Gastrocnemius medialis (tissue), 4 donors: Measurements from ENCODE around the gene EFNA5. TPM values are rescaled to one million over a fixed set of nuclear protein-coding genes. Genes with fewer than 3 reads are reported as not detected.
A peak's percentile ranks its signal among the peaks of the same experiment; 100 is the strongest.

ENCODE experiments used
- ATAC-seq, 2 donors: fragments of 150-250 bp; one replicate each; pipeline ENCODE4 v1.9.1; 2016
- DNase-seq, 2 donors: peaks; one replicate each; pipeline ENCODE4 v3.0.0-alpha.2; 2019
- H3K27ac ChIP-seq, 4 donors: fragments of 200-600 bp; sonication (generic); 1 replicate in 1 of 4; 2 replicates in 3 of 4; pipeline ENCODE4 v1.5.1; 2016 to 2018; ENCODE audit warnings: mild to moderate bottlenecking in 2 of 4, moderate library complexity in 1 of 4
- H3K27me3 ChIP-seq, 3 donors: fragments of 200-600 bp; sonication (generic) in 2 of 3; 1 replicate in 1 of 3; 2 replicates in 2 of 3; pipeline versions ENCODE4 v1.5.1 to v1.6.0; 2016 to 2019; ENCODE audit warnings: mild to moderate bottlenecking in 1 of 3, moderate library complexity in 1 of 3
- H3K36me3 ChIP-seq, 2 donors: fragments of 200-600 bp; sonication (generic) in 1 of 2; one replicate each; pipeline ENCODE4 v1.5.1; 2017 to 2018
- H3K4me1 ChIP-seq, 2 donors: fragments of 200-600 bp; sonication (generic) in 1 of 2; one replicate each; pipeline ENCODE4 v1.5.1; 2016 to 2017; ENCODE audit warnings: mild to moderate bottlenecking in 2 of 2
- H3K4me3 ChIP-seq, 4 donors: fragments of 200-600 bp; sonication (generic) in 3 of 4; 1 replicate in 1 of 4; 2 replicates in 3 of 4; pipeline ENCODE4 v1.5.1; 2016 to 2019; ENCODE audit warnings: mild to moderate bottlenecking in 2 of 4
- H3K9me3 ChIP-seq, 3 donors: fragments of 200-600 bp; sonication (generic) in 2 of 3; 1 replicate in 1 of 3; 2 replicates in 2 of 3; pipeline ENCODE4 v1.5.1; 2016 to 2019
- POLR2A ChIP-seq, 2 donors: fragments of 450-650 bp; IDR thresholded peaks; one replicate each; pipeline ENCODE4 v1.6.1; 2017; ENCODE audit warnings: antibody characterized with exemption in 2 of 2, mild to moderate bottlenecking in 2 of 2, moderate library complexity in 2 of 2
- in situ Hi-C, 4 donors: fragments of 200-750 bp; cut with MboI; loops; one replicate each; pipeline versions ENCODE4 v1.15.0 to v1.8.0; 2017; ENCODE audit warnings: low sequenced_read_pairs in 4 of 4
- intact Hi-C: fragments of 100-400 bp; cut with DNase I; formaldehyde crosslinking; loops from one replicate; pipeline ENCODE4 v1.15.1; 2023; ENCODE audit warnings: low total_unique reads
- total RNA-seq, 4 donors: library from RNA; depleted of rRNA; stranded (reverse); fragments of >200 nt; gene quantifications; one replicate each; pipeline versions ENCODE4 v1.1.0 to v1.2.3, GENCODE V29; 2016
- TF ChIP-seq, protein P1 (sequence below), 5 experiments: fragments of 450-650 bp in 3 of 5; fragments of 200-600 bp in 2 of 5; sonication (generic) in 2 of 5; IDR thresholded peaks in 4 of 5; conservative IDR thresholded peaks in 1 of 5; 1 replicate in 4 of 5; 2 replicates in 1 of 5; pipeline ENCODE4 v1.5.1; 2016 to 2019; ENCODE audit warnings: antibody characterized with exemption in 5 of 5, mild to moderate bottlenecking in 3 of 5, moderate library complexity in 3 of 5

Gene EFNA5
- total RNA-seq, 4 donors from 2014 or later: 0.15 to 0.62 (median 0.20) TPM; not detected in 1

DNA sequence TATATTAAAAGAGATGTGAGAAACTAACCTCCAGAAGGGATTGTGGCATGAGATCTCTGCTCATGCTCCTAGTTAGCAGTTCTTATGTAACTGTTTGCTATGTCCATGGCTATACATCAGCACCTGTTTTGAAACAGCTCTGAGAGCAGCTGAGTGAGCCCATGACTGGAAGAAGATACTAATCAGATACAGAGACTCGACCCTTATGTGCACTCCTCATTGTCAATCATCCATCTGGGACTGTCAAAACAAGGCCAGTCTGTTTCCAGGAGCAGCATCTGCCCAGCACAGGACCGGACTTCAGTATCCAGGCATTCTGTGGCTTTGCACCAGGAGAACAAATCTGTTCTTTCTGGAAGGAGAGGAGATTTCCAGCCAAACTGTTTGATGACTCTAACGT is 77.7 kb downstream of the EFNA5 start:
- in situ Hi-C loops: no loop called here

DNA sequence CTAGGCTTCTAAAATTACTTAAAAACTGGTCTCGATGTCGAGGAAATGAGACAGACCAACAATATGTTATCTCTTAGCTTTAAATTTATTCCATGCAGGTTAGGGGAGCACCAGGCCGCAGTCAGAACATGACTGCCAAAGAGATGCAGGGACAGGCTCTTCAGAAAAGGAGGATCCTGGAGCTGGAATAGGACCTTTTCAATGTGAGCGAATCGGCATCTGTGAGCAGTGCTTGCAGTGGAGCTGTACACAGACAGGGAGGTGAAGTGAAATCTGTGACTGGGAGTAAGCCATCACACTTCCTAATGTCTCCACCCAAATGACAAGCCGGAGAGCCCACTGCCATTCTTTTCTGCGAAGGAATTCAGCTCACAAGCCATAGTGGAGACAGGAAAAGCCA is 78.2 kb downstream of the EFNA5 start:
- Histone ChIP-seq H3K4me3 (no peak overlapping the region), H3K36me3 (no peaks in the 10 kb centered on the region), H3K4me1 (peaks cover 0 to 8% of the 10 kb centered on the region in 2 donors), H3K9me3 (no peaks in the 10 kb centered on the region), H3K27me3 (no peaks in the 10 kb centered on the region), H3K27ac (peak overlapping the region in 2 of 4 donors; percentile 7 to 14)
- in situ Hi-C loops: no loop called here
- TF ChIP-seq, protein P1, sequence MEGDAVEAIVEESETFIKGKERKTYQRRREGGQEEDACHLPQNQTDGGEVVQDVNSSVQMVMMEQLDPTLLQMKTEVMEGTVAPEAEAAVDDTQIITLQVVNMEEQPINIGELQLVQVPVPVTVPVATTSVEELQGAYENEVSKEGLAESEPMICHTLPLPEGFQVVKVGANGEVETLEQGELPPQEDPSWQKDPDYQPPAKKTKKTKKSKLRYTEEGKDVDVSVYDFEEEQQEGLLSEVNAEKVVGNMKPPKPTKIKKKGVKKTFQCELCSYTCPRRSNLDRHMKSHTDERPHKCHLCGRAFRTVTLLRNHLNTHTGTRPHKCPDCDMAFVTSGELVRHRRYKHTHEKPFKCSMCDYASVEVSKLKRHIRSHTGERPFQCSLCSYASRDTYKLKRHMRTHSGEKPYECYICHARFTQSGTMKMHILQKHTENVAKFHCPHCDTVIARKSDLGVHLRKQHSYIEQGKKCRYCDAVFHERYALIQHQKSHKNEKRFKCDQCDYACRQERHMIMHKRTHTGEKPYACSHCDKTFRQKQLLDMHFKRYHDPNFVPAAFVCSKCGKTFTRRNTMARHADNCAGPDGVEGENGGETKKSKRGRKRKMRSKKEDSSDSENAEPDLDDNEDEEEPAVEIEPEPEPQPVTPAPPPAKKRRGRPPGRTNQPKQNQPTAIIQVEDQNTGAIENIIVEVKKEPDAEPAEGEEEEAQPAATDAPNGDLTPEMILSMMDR (IDR thresholded peaks at IDR 0.05 in 4 of 5, conservative IDR thresholded peaks at IDR 0.05 in 1 of 5): no peak
- no peak for TF ChIP-seq POLR2A (IDR thresholded peaks at IDR 0.05)
- no peak for DNase-seq
- no peak for ATAC-seq
- intact Hi-C loops: no loop called here

More for the DNA sequence above, 77.7 kb downstream of the EFNA5 start:
- peaks cover 0 to 8% of the 10 kb centered on the region in 2 donors for H3K4me1 ChIP-seq
- no peaks in the 10 kb centered on the region for H3K9me3 ChIP-seq
- no peak for TF ChIP-seq POLR2A (IDR thresholded peaks at IDR 0.05)
- TF ChIP-seq, protein P1 (IDR thresholded peaks at IDR 0.05 in 4 of 5, conservative IDR thresholded peaks at IDR 0.05 in 1 of 5): no peak
- no peaks in the 10 kb centered on the region for H3K36me3 ChIP-seq
- no peak overlapping the region for H3K4me3 ChIP-seq
- no peaks in the 10 kb centered on the region for H3K27me3 ChIP-seq
- DNase-seq (no peak), ATAC-seq (peak; percentile 17 to 34)
- H3K27ac ChIP-seq: peak overlapping the region in 1 of 4 donors; percentile 19
- intact Hi-C loops: no loop called here

DNA sequence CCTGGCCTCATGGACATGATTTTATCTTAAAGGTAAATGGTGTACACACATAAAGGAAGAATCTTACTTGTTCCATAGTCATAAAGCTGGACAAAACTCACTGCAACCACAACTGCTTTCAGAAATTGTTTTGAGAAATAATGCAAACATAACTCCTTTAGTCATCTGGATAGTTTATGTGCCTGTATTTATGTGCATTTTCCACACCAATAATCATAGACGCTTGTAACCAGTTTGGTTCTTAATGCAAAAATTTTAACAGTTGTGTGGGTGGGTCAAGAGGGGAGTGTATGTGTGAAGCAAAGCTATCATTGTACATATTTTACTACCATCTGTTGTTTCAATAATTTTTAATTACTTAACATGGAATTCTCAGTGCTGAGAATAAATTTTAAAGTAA is 80.1 kb downstream of the EFNA5 start:
- in situ Hi-C loops: no loop called here
- no peak for DNase-seq
- ATAC-seq: no peak
- H3K36me3 ChIP-seq: no peaks in the 10 kb centered on the region
- H3K27ac ChIP-seq: no peak overlapping the region
- TF ChIP-seq, protein P1 (IDR thresholded peaks at IDR 0.05 in 4 of 5, conservative IDR thresholded peaks at IDR 0.05 in 1 of 5): no peak
- no peak for TF ChIP-seq POLR2A (IDR thresholded peaks at IDR 0.05)
- H3K4me3 ChIP-seq: no peak overlapping the region
- intact Hi-C loops: no loop called here
- no peaks in the 10 kb centered on the region for H3K9me3 ChIP-seq
- H3K27me3 ChIP-seq: no peaks in the 10 kb centered on the region
- H3K4me1 ChIP-seq: peaks cover 0 to 8% of the 10 kb centered on the region in 2 donors

- no peak for ATAC-seq
- no peak overlapping the region for H3K4me3 ChIP-seq
- no peak for TF ChIP-seq POLR2A (IDR thresholded peaks at IDR 0.05)
- TF ChIP-seq, protein P1 (IDR thresholded peaks at IDR 0.05 in 4 of 5, conservative IDR thresholded peaks at IDR 0.05 in 1 of 5): no peak
- no peaks in the 10 kb centered on the region for H3K27me3 ChIP-seq
- intact Hi-C loops (no loop called here), in situ Hi-C loops (no loop called here)
- H3K4me1 ChIP-seq: peaks cover 0 to 8% of the 10 kb centered on the region in 2 donors
- H3K27ac ChIP-seq: no peak overlapping the region
- no peaks in the 10 kb centered on the region for H3K36me3 ChIP-seq
- no peaks in the 10 kb centered on the region for H3K9me3 ChIP-seq
- DNase-seq: no peak
Measured at GRCh38 chr5:107589520-107590193, 81.1 kb downstream of the EFNA5 start.
